ENCODE data around the gene NECAB3. TPM values are rescaled to one million over a fixed set of nuclear protein-coding genes. Genes with fewer than 3 reads are reported as not detected.
A peak's percentile ranks its signal among the peaks of the same experiment; 100 is the strongest.

The NECAB3 gene
- total and polyA plus RNA-seq, 2 of the 4 experiments (the other 2 are of a cell fraction): 8.6 to 28.4 TPM

GRCh38 chr20:33669224-33669623 lies 5.0 kb downstream of the NECAB3 start (continued):
- TF ChIP-seq, protein P1, sequence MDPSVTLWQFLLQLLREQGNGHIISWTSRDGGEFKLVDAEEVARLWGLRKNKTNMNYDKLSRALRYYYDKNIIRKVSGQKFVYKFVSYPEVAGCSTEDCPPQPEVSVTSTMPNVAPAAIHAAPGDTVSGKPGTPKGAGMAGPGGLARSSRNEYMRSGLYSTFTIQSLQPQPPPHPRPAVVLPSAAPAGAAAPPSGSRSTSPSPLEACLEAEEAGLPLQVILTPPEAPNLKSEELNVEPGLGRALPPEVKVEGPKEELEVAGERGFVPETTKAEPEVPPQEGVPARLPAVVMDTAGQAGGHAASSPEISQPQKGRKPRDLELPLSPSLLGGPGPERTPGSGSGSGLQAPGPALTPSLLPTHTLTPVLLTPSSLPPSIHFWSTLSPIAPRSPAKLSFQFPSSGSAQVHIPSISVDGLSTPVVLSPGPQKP (IDR thresholded peaks at IDR 0.05; ENCODE audit: borderline replicate concordance, low read depth, low read length): no peak
- TF ChIP-seq FOS (IDR thresholded peaks at IDR 0.05; ENCODE audit: low read depth, low read length): no peak

DNA sequence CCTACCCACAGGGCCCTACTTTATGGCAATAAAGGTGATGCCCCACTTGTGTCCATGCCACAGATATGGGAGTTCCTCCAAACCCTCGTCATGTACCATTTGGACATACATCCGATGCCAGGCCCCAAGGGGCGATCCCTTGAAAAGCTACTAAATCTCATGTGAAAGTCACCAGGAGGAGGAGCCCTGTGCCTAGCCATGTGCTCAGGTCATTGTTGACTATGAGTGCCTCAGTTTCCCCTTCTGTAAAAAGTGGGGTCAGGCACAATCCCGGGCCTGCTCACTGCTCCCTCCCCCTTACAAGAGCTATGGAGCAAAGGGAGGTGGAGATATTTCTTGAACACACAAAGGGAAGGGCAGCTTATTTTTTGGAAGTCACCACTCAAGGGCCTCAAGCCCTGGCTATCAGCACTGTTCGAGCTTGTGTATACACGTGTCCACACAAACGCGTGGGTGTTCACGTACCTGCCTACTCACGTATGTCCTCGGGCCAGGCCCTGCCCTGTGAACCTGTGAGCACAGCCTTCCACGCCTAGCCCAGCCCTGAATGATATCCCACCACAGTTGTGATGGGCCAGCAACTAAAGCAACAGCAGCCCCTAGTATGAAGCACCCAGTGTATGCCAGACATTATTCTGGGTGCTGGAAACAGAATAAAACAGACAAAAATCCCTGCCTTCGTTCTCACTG lies 5.6 kb downstream of the NECAB3 start:
- H4K20me1 ChIP-seq (ENCODE audit: insufficient read depth, low read length): peaks cover 19% of the 10 kb centered on the region; the same call in 1 of the 2 replicates
- peak overlapping the region; percentile 50 for H2AK9ac ChIP-seq (replicated peaks; ENCODE audit: low read depth, low read length, poor library complexity)
- peaks cover 26% of the 10 kb centered on the region for H3K4me1 ChIP-seq (ENCODE audit: control insufficient read depth, insufficient read depth, low read length)
- H3K79me1 ChIP-seq (ENCODE audit: low read depth in 1 of 2, low read length in 2 of 2): peaks cover 10 to 73% of the 10 kb centered on the region in 2 experiments; a peak in 3 of 4 replicates
- H3K4me3 ChIP-seq (ENCODE audit: insufficient read depth, low read depth, low read length): no peak overlapping the region
- intact Hi-C loops (cut with micrococcal nuclease) (loop anchor here (5.0 to 10.0 kb wide), 2 partner anchors 64 to 146 kb away; partner anchors contain the start of genes CHMP4B and ZNF341), in situ Hi-C loops (cut with MboI; ENCODE audit: low sequenced_read_pairs) (no loop called here), dilution Hi-C loops (cut with HindIII; ENCODE audit: low sequenced_read_pairs, unreplicated experiment) (no loop called here)
- ATAC-seq (ENCODE audit: low read depth) (no peak), DNase-seq (no peak)
- ChIA-PET CTCF (no interaction called here), POLR2A (ENCODE audit: unreplicated experiment) (interaction anchor here (0.5 to 0.6 kb wide), 2 partner anchors 305 to 861 kb away, joined by 5 to 17 read pairs; no protein-coding TSS in a partner anchor)
- no peak overlapping the region for H3K56ac ChIP-seq (ENCODE audit: extremely low read depth, insufficient read depth, low read length)
- no peaks in the 10 kb centered on the region for H3K9me3 ChIP-seq (ENCODE audit: control insufficient read depth, insufficient read depth, low read length)
- H4K91ac ChIP-seq (ENCODE audit: insufficient read depth, low read depth, low read length): no peak overlapping the region
- H3K27me3 ChIP-seq (ENCODE audit: control insufficient read depth, insufficient read depth, low read length): no peaks in the 10 kb centered on the region
- no peak overlapping the region for H2AFZ ChIP-seq (replicated peaks; ENCODE audit: low read length, poor library complexity)
- BruUV-seq (replicated peaks): no TSS peak
- no peak overlapping the region for H3K9ac ChIP-seq (ENCODE audit: low read depth, low read length)
- H2BK120ac ChIP-seq (ENCODE audit: low read depth, low read length): no peak overlapping the region
- no peak overlapping the region for H4K8ac ChIP-seq (ENCODE audit: low read depth in 2 of 2, low read length in 2 of 2)
- no peak overlapping the region for H2BK15ac ChIP-seq (ENCODE audit: low read depth, low read length)
- no peak overlapping the region for H2BK5ac ChIP-seq (ENCODE audit: low read depth, low read length, poor library complexity, severe bottlenecking)
- H3K9me1 ChIP-seq (ENCODE audit: insufficient read depth, low read length): peaks cover 28% of the 10 kb centered on the region
- H3K27ac ChIP-seq (ENCODE audit: insufficient read depth, low read length): no peak overlapping the region
- H3K4me2 ChIP-seq (ENCODE audit: low read depth, low read length): no peak overlapping the region
- no peak overlapping the region for H3K4ac ChIP-seq (ENCODE audit: low read depth, low read length)
- no peak overlapping the region for H2BK20ac ChIP-seq (ENCODE audit: low read depth, low read length)
- no peak overlapping the region for H3K23ac ChIP-seq (ENCODE audit: low read depth, low read length)
- peaks cover 13% of the 10 kb centered on the region for H3K36me3 ChIP-seq (ENCODE audit: control insufficient read depth, insufficient read depth, low read length)
- no peak overlapping the region for H3K14ac ChIP-seq (replicated peaks; ENCODE audit: low read depth, low read length)
- WGBS, 2 experiments (ENCODE audit: extremely low coverage in 2 of 2, insufficient read length in 1 of 2): 92% methylated on average over 9 of the region's 13 CpGs; no CpG with 5 or more reads in 1 of the 2 experiments
- H2AK5ac ChIP-seq (ENCODE audit: low read depth, low read length): no peak overlapping the region
- no peak overlapping the region for H4K5ac ChIP-seq (ENCODE audit: low read depth, low read length)
- no peak overlapping the region for H3K18ac ChIP-seq (ENCODE audit: low read depth, low read length)
- TF ChIP-seq MAFK (IDR thresholded peaks at IDR 0.05; ENCODE audit: low read depth, low read length) (no peak), NFE2L2 (IDR thresholded peaks at IDR 0.05; ENCODE audit: low read depth, low read length) (no peak), FOS (IDR thresholded peaks at IDR 0.05; ENCODE audit: low read depth, low read length) (no peak), BHLHE40 (IDR thresholded peaks at IDR 0.05; ENCODE audit: low read depth, low read length) (no peak), CHD1 (IDR thresholded peaks at IDR 0.05; ENCODE audit: low read depth, low read length) (no peak), RFX5 (IDR thresholded peaks at IDR 0.05; ENCODE audit: low read depth, low read length) (no peak), RAD21 (IDR thresholded peaks at IDR 0.05; ENCODE audit: low read length) (no peak), MAZ (IDR thresholded peaks at IDR 0.05; ENCODE audit: borderline replicate concordance, low read depth, low read length) (no peak)
- TF ChIP-seq, protein P1 (IDR thresholded peaks at IDR 0.05; ENCODE audit: borderline replicate concordance, low read depth, low read length): no peak
- TF ChIP-seq, protein P2, sequence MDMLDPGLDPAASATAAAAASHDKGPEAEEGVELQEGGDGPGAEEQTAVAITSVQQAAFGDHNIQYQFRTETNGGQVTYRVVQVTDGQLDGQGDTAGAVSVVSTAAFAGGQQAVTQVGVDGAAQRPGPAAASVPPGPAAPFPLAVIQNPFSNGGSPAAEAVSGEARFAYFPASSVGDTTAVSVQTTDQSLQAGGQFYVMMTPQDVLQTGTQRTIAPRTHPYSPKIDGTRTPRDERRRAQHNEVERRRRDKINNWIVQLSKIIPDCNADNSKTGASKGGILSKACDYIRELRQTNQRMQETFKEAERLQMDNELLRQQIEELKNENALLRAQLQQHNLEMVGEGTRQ (IDR thresholded peaks at IDR 0.05; ENCODE audit: low read depth, low read length): no peak

Data from IMR-90 (cell line).